ENCODE measurements around the gene S1PR5.

DNA sequence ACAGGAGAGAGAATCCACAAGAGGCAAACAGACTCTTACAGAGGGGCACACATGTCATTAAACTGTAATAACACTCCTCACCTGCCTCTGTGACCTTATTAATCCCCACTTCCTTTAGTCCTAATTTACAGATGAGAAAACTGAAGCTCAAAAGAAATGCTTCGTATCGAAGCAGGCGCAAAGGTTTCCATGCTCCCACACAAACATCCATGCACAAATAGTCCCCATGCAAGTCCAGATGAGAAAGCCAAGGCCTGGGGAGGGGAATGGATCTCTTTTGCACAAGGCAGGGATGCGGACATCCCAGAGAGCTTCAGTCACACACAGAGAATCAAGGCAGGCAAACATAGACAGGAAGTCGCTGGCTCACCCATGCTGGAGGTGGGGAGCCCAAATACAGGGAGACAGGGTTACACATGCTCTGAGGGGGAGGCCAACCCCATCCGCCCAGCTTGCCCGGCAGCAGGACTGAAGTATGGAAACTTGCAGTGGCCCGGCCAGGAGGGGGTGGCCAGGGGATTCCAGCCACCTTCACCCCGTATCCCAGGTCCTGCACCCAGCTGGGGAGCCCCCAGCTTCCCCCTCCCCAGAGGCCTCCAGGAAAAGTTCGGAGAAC, 468 bp downstream of the S1PR5 start:
- TF ChIP-seq, protein P1, sequence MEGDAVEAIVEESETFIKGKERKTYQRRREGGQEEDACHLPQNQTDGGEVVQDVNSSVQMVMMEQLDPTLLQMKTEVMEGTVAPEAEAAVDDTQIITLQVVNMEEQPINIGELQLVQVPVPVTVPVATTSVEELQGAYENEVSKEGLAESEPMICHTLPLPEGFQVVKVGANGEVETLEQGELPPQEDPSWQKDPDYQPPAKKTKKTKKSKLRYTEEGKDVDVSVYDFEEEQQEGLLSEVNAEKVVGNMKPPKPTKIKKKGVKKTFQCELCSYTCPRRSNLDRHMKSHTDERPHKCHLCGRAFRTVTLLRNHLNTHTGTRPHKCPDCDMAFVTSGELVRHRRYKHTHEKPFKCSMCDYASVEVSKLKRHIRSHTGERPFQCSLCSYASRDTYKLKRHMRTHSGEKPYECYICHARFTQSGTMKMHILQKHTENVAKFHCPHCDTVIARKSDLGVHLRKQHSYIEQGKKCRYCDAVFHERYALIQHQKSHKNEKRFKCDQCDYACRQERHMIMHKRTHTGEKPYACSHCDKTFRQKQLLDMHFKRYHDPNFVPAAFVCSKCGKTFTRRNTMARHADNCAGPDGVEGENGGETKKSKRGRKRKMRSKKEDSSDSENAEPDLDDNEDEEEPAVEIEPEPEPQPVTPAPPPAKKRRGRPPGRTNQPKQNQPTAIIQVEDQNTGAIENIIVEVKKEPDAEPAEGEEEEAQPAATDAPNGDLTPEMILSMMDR (IDR thresholded peaks at IDR 0.05; ENCODE audit: low read depth, low read length, poor library complexity, severe bottlenecking): no peak
- no peak for TF ChIP-seq EZH2phosphoT487 (IDR thresholded peaks at IDR 0.05; ENCODE audit: borderline replicate concordance, low read length)

Data from DOHH2 (cell line).